GM18511 (cell line): Measurements from ENCODE around the gene TENM4.
"Not testable (repeated sequence)": the region's sequence is repeated elsewhere in the genome, so short reads cannot be mapped to it uniquely, and the experiment has no call there.

Experiments
- ATAC-seq: cut with Tn5 transposase; IDR thresholded peaks from one replicate; pipeline ENCODE4 v1.9.1; 2021; ENCODE audit warnings: mild to moderate bottlenecking, moderate library complexity; ENCODE audit not compliant: unreplicated experiment

The TENM4 gene

DNA sequence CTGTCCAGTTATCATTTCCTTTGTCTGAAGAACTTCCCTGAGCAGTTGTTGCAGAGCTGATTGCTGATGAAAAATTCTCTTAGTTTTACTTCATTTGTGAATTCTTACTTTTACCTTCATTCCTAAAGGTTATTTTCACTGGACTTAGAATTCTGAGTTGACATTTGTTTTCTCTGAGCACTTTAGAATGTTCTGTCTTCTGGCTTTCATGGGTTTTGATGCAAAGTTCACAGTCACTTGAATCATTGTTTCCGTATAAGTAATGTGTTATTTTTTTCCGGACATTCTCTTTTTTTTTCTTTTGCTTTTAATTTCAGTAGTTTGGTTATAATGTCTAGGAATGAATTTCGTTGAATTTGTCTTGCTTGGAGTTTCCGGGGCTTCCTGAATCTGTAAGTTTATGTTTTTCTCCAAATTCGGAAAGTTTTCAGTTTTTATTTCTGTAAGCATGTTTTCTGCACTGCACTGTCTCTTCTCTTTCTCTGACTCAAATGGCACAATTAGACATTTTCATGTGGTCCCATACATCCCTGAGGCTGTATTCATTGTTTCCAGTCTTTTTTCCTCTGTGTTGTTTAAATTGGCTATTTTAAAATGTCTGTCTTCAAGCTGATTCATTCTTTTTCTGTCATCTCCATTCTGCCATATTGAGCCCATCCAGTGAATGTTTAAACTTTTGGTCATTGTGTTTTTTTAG is 797.7 kb downstream of the TENM4 start:
- no peak for ATAC-seq

DNA sequence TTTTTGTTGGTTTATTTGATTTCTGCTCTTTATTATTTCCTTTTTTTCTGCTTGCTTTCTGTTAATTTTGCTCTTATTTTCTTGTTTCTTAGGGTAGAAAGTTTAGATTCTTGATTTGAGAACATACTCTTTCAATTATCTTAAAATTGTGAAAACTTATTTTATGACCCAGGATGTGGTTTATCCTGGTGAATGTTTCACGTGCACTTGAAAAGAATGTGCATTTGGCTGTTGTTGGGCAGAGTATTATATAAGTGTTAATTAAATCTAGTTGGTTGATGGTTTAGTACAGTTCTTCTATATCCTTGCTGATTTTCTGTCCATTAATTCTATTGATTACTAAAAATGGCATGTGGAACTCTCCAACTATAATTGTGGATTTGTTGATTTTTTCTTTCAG is 799.3 kb downstream of the TENM4 start:
- ATAC-seq, result no peak

GRCh38 chr11:78638704-78639380 is 802.0 kb downstream of the TENM4 start:
- ATAC-seq, result no peak

GRCh38 chr11:78637527-78637926 is 803.3 kb downstream of the TENM4 start:
- not testable (repeated sequence) for ATAC-seq

GRCh38 chr11:78635814-78636506 is 804.9 kb downstream of the TENM4 start:
- ATAC-seq, result no peak

- no peak for ATAC-seq
Measured at GRCh38 chr11:78633516-78634310, 807.1 kb downstream of the TENM4 start.

GRCh38 chr11:78630561-78631303 is 810.1 kb downstream of the TENM4 start:
- no peak for ATAC-seq

DNA sequence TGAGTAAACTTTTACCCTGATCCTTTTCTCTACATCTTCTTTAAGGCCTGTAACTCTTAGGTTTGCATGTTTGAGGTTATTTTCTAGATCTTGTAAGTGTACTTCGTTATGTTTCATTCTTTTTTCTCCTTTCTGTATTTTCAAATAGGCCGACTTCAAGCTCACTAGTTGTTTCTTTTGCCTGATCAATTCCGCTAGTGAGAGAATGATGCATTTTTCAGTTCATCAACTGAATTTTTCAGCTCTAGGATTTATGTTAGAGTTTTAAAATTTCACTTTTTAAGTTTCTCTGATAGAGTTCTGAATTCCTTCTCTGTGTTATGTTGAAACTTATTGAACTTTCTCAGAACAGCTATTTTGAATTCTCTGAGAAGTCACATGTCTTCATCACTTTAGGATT is 810.7 kb downstream of the TENM4 start:
- ATAC-seq, result no peak

DNA sequence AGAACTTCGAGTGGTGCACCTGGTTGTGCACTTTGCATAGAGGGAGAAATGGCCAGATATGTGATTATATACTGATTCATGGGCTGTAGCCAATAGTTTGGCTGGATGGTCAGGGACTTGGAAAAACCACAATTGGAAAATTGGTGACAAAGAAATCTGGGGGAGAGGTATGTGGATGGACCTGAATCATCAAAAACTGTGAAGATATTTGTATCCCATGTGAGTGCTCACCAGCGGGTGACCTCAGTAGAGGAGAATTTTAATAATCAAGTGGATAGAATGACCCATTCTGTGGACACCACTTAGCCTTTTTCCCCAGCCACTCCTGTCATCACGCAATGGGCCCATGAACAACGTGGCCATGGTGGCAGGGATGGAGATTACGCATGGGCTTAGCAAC is 818.2 kb downstream of the TENM4 start:
- no peak for ATAC-seq

DNA sequence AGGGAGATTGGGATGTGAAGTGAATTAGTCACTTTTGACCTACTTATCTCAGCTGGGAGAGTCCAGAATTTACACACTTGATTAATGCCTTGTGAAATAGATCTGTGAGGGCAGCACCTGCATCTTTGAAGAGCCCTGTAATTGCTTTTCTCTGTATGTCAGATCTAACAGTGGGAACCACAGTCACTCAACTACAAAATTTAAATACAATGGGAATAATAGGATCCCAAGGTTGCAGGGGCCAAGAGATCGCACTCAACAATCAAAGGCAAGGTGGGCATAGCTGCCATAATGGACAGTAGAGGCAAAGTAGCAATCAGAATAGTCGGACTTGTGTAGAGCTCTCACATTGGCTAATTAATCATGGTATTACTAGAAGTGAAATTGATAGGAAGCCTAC is 820.7 kb downstream of the TENM4 start:
- ATAC-seq, result no peak

DNA sequence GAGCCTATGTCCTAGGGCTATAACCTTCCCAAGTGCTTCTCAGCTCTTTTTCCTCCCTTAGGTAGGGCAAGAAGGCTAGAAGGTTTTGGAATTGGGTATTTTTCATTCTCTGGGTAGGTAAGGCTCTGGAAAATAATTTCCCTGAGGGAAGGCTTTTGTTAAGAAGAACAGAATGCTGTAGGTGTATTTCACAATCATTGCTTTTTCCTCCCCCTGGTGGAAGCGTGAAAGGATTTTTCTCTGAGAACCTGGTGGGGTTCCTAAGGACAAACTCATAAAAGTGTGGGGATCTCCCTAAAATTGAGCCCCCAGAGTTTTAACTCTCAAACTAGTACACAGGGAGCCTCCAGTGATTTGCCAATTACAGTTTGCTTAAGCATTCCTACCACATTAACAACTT is 825.1 kb downstream of the TENM4 start:
- no peak for ATAC-seq

GRCh38 chr11:78613378-78613813 is 827.4 kb downstream of the TENM4 start:
- ATAC-seq, result no peak

- ATAC-seq, result no peak
Measured at GRCh38 chr11:78612721-78613377, 828.0 kb downstream of the TENM4 start.

GRCh38 chr11:78609321-78609720 is 831.5 kb downstream of the TENM4 start:
- not testable (repeated sequence) for ATAC-seq

DNA sequence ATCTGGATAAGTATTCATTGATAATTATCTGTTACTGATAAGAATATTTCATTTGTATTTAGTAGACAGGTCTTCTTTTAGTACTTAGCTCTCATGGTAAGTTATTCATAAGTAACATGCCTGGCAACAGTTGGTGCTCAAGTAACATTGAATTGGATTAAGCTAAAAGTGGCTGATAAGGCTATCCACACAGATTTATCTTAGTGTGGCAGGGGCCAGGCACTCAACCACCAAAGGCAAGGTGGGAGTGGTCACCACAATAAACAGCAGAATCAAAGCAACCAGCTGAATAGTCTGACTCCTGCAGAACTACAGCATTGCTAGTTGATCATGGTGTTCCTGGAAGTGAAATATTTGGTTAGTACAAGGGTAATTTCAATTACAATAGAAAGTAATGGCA is 833.1 kb downstream of the TENM4 start:
- ATAC-seq, result no peak

- no peak for ATAC-seq
Measured at GRCh38 chr11:78606667-78607066, 834.2 kb downstream of the TENM4 start.

DNA sequence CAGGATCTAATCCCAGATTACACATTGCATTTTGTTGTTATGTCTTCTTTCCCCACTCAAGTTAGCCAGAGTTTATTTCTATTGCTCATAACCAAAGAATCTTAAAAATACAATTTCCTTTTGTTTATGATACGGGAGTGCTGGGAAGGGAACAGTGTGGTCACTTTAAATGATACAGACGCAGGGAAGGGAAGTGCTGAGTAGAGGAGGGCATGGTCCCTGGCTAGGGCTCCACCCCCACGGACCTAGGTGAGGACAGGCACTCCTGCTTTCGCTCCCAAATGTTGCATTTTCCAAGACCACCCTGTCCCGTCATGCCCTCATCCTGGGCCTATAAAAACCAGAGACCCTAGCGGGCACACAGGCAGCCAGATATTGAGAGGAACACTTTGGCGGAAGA is 835.5 kb downstream of the TENM4 start:
- no peak for ATAC-seq

DNA sequence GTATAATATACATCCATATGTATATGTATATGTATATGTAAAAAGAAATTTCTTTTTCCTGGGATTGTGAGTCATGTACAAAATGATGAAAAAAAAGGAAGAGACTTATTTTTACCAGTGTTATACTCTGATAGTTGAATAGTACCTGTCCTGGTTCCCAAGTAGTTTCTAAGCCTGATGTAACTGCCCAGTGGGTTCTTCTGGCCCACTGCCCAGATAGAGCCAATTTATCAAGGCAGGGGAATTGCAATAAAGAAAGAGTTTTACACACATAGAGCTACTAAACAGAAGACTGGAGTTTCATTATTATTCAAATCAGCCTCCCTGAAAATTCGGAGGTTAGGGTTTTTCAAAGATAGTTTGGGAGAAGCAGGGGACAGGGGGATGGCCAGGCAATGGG is 837.0 kb downstream of the TENM4 start:
- ATAC-seq, result no peak
